Raji (cell line): ENCODE results near the gene CHD3.

Source experiments
- POLR2A ChIP-seq: IDR thresholded peaks from 2 replicates; pipeline ENCODE4 v1.6.1; 2011; ENCODE audit warnings: low read depth, low read length, control low read depth; ENCODE audit not compliant: insufficient read depth

CHD3 gene

GRCh38 chr17:7894866-7895265, 6.3 kb downstream of the CHD3 start:
- no peak for TF ChIP-seq POLR2A

- TF ChIP-seq POLR2A = no peak
These were observed 8.5 kb downstream of the CHD3 start for GRCh38 chr17:7897090-7897489.

- TF ChIP-seq POLR2A = no peak
These were observed 9.2 kb downstream of the CHD3 start for GRCh38 chr17:7897773-7898172.

- no peak for TF ChIP-seq POLR2A
These were observed 14.8 kb downstream of the CHD3 start for GRCh38 chr17:7903154-7904103.

GRCh38 chr17:7909089-7909488, 20.5 kb downstream of the CHD3 start:
- TF ChIP-seq POLR2A = no peak

GRCh38 chr17:7910281-7910680, 21.7 kb downstream of the CHD3 start:
- TF ChIP-seq POLR2A = no peak

GRCh38 chr17:7910711-7911110, 22.1 kb downstream of the CHD3 start:
- no peak for TF ChIP-seq POLR2A

GRCh38 chr17:7911116-7911515, 22.5 kb downstream of the CHD3 start:
- TF ChIP-seq POLR2A = no peak

- no peak for TF ChIP-seq POLR2A
These were observed 24.4 kb downstream of the CHD3 start for GRCh38 chr17:7912927-7913524.

- TF ChIP-seq POLR2A = no peak
These were observed 26.6 kb downstream of the CHD3 start for GRCh38 chr17:7915179-7915610.

- no peak for TF ChIP-seq POLR2A
These were observed 27.2 kb downstream of the CHD3 start, which contains the start of gene RNF227 for GRCh38 chr17:7915611-7916384. Gene RNF227, minus strand, starts transcription at chr17:7916289. Its CDS starts 94 bp downstream, at chr17:7916195.

- TF ChIP-seq POLR2A = no peak
These were observed 27.7 kb downstream of the CHD3 start for GRCh38 chr17:7916385-7916682.

- no peak for TF ChIP-seq POLR2A
These were observed 28.2 kb downstream of the CHD3 start for GRCh38 chr17:7916808-7917207.

- no peak for TF ChIP-seq POLR2A
These were observed 33.8 kb downstream of the CHD3 start for GRCh38 chr17:7922269-7922844.

GRCh38 chr17:7922845-7923628, 34.4 kb downstream of the CHD3 start:
- no peak for TF ChIP-seq POLR2A

GRCh38 chr17:7927596-7927995, 39.0 kb downstream of the CHD3 start:
- TF ChIP-seq POLR2A = no peak
